ENCODE data around the gene DOCK2. TPM values are rescaled to one million over a fixed set of nuclear protein-coding genes. Genes with fewer than 3 reads are reported as not detected.

Gene DOCK2
- total and polyA plus RNA-seq, 2 donors (not counting 1 experiment from before 2014, with no cell fraction given): 112 to 330 TPM

- Mint-ChIP-seq H3K9me3 (ENCODE audit: insufficient read depth) (no peaks in the 10 kb centered on the region), H3K27ac (peak overlapping the region; percentile 22), H3K4me1 (peaks cover 39% of the 10 kb centered on the region), H3K4me3 (no peak overlapping the region), H3K27me3 (no peaks in the 10 kb centered on the region)
- TF ChIP-seq EZH2 (IDR thresholded peaks at IDR 0.05; ENCODE audit: borderline replicate concordance, insufficient read depth, low read depth, low read length, poor library complexity, severe bottlenecking): no peak
- no peak for TF ChIP-seq CTCF (IDR thresholded peaks at IDR 0.05)
- H3K9ac ChIP-seq (ENCODE audit: low read length): no peak overlapping the region
- peaks cover 0 to 24% of the 10 kb centered on the region in 2 experiments for H3K36me3 ChIP-seq (replicated peaks in 1 of 2; ENCODE audit: control extremely low read depth in 1 of 2, control insufficient read depth in 1 of 2, extremely low read depth in 1 of 2, insufficient read depth in 2 of 2, low read length in 1 of 2)
- ChIA-PET POLR2A (no interaction called here), CTCF (no interaction called here)
- H2AFZ ChIP-seq (ENCODE audit: insufficient read depth, low read depth, low read length, poor library complexity, severe bottlenecking): no peak overlapping the region
- peaks cover 10 to 12% of the 10 kb centered on the region in 2 donors for H3K4me1 ChIP-seq (ENCODE audit: control insufficient read depth in 2 of 2, insufficient read depth in 2 of 2, low read length in 2 of 2)
- no peak overlapping the region for H3K4me3 ChIP-seq (ENCODE audit: control extremely low read depth in 1 of 5, extremely low read depth in 1 of 5, insufficient read depth in 1 of 5, low read depth in 2 of 5, low read length in 4 of 5)
- no peaks in the 10 kb centered on the region for H3K27me3 ChIP-seq (replicated peaks in 1 of 4; ENCODE audit: control extremely low read depth in 1 of 4, control insufficient read depth in 3 of 4, insufficient read depth in 4 of 4, low read length in 3 of 4)
- H3K4me2 ChIP-seq (replicated peaks; ENCODE audit: low read depth, low read length, poor library complexity, severe bottlenecking): no peak overlapping the region
- peaks cover 5% of the 10 kb centered on the region for H3K79me2 ChIP-seq (ENCODE audit: control insufficient read depth, insufficient read depth, low read length)
- DNase-seq: no peak
- intact Hi-C loops (cut with micrococcal nuclease): no loop called here
- peaks cover 20% of the 10 kb centered on the region for H4K20me1 ChIP-seq (ENCODE audit: control insufficient read depth, insufficient read depth, low read length, poor library complexity, severe bottlenecking)
- no peak overlapping the region for H3K27ac ChIP-seq (ENCODE audit: low read length in 2 of 2)
- no peaks in the 10 kb centered on the region for H3K9me3 ChIP-seq (ENCODE audit: control extremely low read depth in 1 of 3, control insufficient read depth in 2 of 3, insufficient read depth in 1 of 3, low read length in 2 of 3)
- no CpG with 5 or more reads among the region's 5 CpGs for WGBS (ENCODE audit: insufficient coverage)
- no peak for ATAC-seq (ENCODE audit: low read depth)
Observed at GRCh38 chr5:169935762-169936161, 298.7 kb downstream of the DOCK2 start.

GRCh38 chr5:169938439-169938838 is 301.4 kb downstream of the DOCK2 start:
- peaks cover 10 to 12% of the 10 kb centered on the region in 2 donors for H3K4me1 ChIP-seq (ENCODE audit: control insufficient read depth in 2 of 2, insufficient read depth in 2 of 2, low read length in 2 of 2)
- no peak overlapping the region for H2AFZ ChIP-seq (ENCODE audit: insufficient read depth, low read depth, low read length, poor library complexity, severe bottlenecking)
- TF ChIP-seq CTCF (IDR thresholded peaks at IDR 0.05): no peak
- no peak for TF ChIP-seq EZH2 (IDR thresholded peaks at IDR 0.05; ENCODE audit: borderline replicate concordance, insufficient read depth, low read depth, low read length, poor library complexity, severe bottlenecking)
- H3K27me3 ChIP-seq (replicated peaks in 1 of 4; ENCODE audit: control extremely low read depth in 1 of 4, control insufficient read depth in 3 of 4, insufficient read depth in 4 of 4, low read length in 3 of 4): no peaks in the 10 kb centered on the region
- no peak overlapping the region for H3K4me3 ChIP-seq (ENCODE audit: control extremely low read depth in 1 of 5, extremely low read depth in 1 of 5, insufficient read depth in 1 of 5, low read depth in 2 of 5, low read length in 4 of 5)
- no peaks in the 10 kb centered on the region for H3K9me3 ChIP-seq (ENCODE audit: control extremely low read depth in 1 of 3, control insufficient read depth in 2 of 3, insufficient read depth in 1 of 3, low read length in 2 of 3)
- Mint-ChIP-seq H3K27me3 (no peaks in the 10 kb centered on the region), H3K9me3 (ENCODE audit: insufficient read depth) (no peaks in the 10 kb centered on the region), H3K27ac (no peak overlapping the region), H3K4me3 (no peak overlapping the region), H3K4me1 (peaks cover 30% of the 10 kb centered on the region)
- DNase-seq: no peak
- no peak overlapping the region for H3K4me2 ChIP-seq (replicated peaks; ENCODE audit: low read depth, low read length, poor library complexity, severe bottlenecking)
- H3K36me3 ChIP-seq (replicated peaks in 1 of 2; ENCODE audit: control extremely low read depth in 1 of 2, control insufficient read depth in 1 of 2, extremely low read depth in 1 of 2, insufficient read depth in 2 of 2, low read length in 1 of 2): peaks cover 0 to 13% of the 10 kb centered on the region in 2 experiments
- no peak overlapping the region for H3K9ac ChIP-seq (ENCODE audit: low read length)
- WGBS (ENCODE audit: insufficient coverage): no CpG with 5 or more reads among the region's 2 CpGs
- ChIA-PET CTCF (interaction anchor here (0.7 kb wide), 1 partner anchor 102 kb away, joined by 4 read pairs; no protein-coding TSS in a partner anchor), POLR2A (no interaction called here)
- peaks cover 15% of the 10 kb centered on the region for H4K20me1 ChIP-seq (ENCODE audit: control insufficient read depth, insufficient read depth, low read length, poor library complexity, severe bottlenecking)
- intact Hi-C loops (cut with micrococcal nuclease): no loop called here
- no peak overlapping the region for H3K27ac ChIP-seq (ENCODE audit: low read length in 2 of 2)
- ATAC-seq (ENCODE audit: low read depth): no peak
- peaks cover 5% of the 10 kb centered on the region for H3K79me2 ChIP-seq (ENCODE audit: control insufficient read depth, insufficient read depth, low read length)
